ENCODE data around the gene FAM8A1. TPM values are rescaled to one million over a fixed set of nuclear protein-coding genes. Genes with fewer than 3 reads are reported as not detected.
A peak's percentile ranks its signal among the peaks of the same experiment; 100 is the strongest.

Gene FAM8A1
- total and polyA plus RNA-seq, 2 of the 13 experiments (the other 11 are each of a cell fraction or from before 2014, with no cell fraction given): 30.5 to 34.3 TPM

- TF ChIP-seq HMGXB4 (CRISPR knock-in tag; IDR thresholded peaks at IDR 0.05; ENCODE audit: borderline replicate concordance in 1 of 2, low read depth in 1 of 2): peak; percentile 54 to 70; a peak in 2 of 4 replicates
- TF ChIP-seq HMG20B (CRISPR knock-in tag; conservative IDR thresholded peaks at IDR 0.05): no peak
- TF ChIP-seq ATF1 (CRISPR knock-in tag; IDR thresholded peaks at IDR 0.05): peak; percentile 26; the same call in 1 of the 2 replicates
- TF ChIP-seq STAG1 (CRISPR knock-in tag; IDR thresholded peaks at IDR 0.05): peak; percentile 89
- TF ChIP-seq ZNF224 (CRISPR knock-in tag; IDR thresholded peaks at IDR 0.05): no peak
- no peak for TF ChIP-seq LCORL (IDR thresholded peaks at IDR 0.05)
- TF ChIP-seq LCORL (CRISPR knock-in tag; IDR thresholded peaks at IDR 0.05): no peak
- no peak for TF ChIP-seq ZNF543 (CRISPR knock-in tag; IDR thresholded peaks at IDR 0.05)
- 0 out of 2 replicates have a peak, but pooled peaks have one; percentile 13 for TF ChIP-seq ZNF335 (CRISPR knock-in tag; IDR thresholded peaks at IDR 0.05)
- TF ChIP-seq CREB3 (CRISPR knock-in tag; IDR thresholded peaks at IDR 0.05): peak; percentile 15; the same call in 1 of the 2 replicates
- TF ChIP-seq ZNF839 (CRISPR knock-in tag; IDR thresholded peaks at IDR 0.05; ENCODE audit: borderline replicate concordance): no peak
- peak; percentile 84 for TF ChIP-seq CTCF (CRISPR knock-in tag; IDR thresholded peaks at IDR 0.05)
- TF ChIP-seq ZNF639 (CRISPR knock-in tag; conservative IDR thresholded peaks at IDR 0.05): no peak
- 0 out of 2 replicates have a peak, but pooled peaks have one; percentile 23 for TF ChIP-seq GATAD2A (CRISPR knock-in tag; IDR thresholded peaks at IDR 0.05)
- TF ChIP-seq DNMT1 (CRISPR knock-in tag; IDR thresholded peaks at IDR 0.05): no peak
- TF ChIP-seq ZNF781 (CRISPR knock-in tag; IDR thresholded peaks at IDR 0.05; ENCODE audit: borderline replicate concordance, not compliant biosample characterization): no peak
- TF ChIP-seq CAMTA2 (CRISPR knock-in tag; IDR thresholded peaks at IDR 0.05; ENCODE audit: borderline replicate concordance): no peak
- TF ChIP-seq ISX (CRISPR knock-in tag; conservative IDR thresholded peaks at IDR 0.05): no peak
- no peak for TF ChIP-seq NFE2L1 (CRISPR knock-in tag; IDR thresholded peaks at IDR 0.05; ENCODE audit: borderline replicate concordance)
- TF ChIP-seq ZFP62 (CRISPR knock-in tag; IDR thresholded peaks at IDR 0.05): no peak
- TF ChIP-seq STAT6 (CRISPR knock-in tag; IDR thresholded peaks at IDR 0.05; ENCODE audit: borderline replicate concordance): no peak
- no peak for TF ChIP-seq RORA (CRISPR knock-in tag; IDR thresholded peaks at IDR 0.05)
- no peak for TF ChIP-seq HMGA1 (CRISPR knock-in tag; conservative IDR thresholded peaks at IDR 0.05)
Observed at GRCh38 chr6:17584241-17584803, 15.8 kb upstream of the FAM8A1 start (continued).
